Measurements from ENCODE around the gene SERPINI1. TPM values are rescaled to one million over a fixed set of nuclear protein-coding genes. Genes with fewer than 3 reads are reported as not detected.
A peak's percentile ranks its signal among the peaks of the same experiment; 100 is the strongest.

SERPINI1 gene
- total RNA-seq, 1 donor from 2014 or later = 4.8 TPM

DNA sequence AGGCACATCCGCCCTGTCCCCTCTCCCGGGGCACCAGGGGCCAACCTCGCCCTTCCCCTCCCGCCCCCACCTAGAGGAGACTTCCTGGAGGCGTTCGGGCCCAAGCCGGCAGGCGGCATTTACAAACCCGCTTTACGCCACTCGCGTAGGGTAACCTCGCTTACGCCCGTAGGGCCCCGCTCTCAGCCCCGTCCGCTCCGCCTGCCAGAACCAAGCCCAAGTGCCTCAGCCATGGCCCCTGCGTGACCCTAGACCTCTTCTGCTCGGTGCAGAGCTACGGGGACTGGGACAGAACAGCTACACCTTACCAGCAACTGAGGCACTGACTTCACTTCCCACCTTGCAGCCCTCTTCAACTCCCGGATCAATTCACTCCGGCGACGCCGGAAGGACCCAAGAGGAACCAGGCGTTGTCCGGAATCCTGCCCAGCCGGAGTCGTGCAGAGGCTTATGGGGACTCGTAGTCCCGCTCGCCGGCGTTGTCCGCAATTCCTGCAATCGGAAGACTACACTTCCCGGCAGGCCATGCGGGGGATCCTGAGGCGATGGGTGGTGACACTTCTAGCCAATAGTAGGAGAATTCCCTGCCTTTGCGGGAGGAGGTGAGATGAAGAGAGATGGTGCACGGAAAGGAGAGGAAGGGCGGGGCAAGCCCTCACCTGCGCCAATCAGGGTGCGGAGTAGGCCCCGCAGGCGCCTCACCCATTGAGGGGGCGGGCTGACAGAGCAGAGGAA is 856 bp upstream of the SERPINI1 start, which contains the start of gene PDCD10:
Gene PDCD10 (minus strand): TSS at position 395 of the 735 bp plus-strand sequence. CDS start 14,735 bp downstream, outside the sequence.
- DNase-seq (ENCODE audit: low read depth) = peak; percentile 98

DNA sequence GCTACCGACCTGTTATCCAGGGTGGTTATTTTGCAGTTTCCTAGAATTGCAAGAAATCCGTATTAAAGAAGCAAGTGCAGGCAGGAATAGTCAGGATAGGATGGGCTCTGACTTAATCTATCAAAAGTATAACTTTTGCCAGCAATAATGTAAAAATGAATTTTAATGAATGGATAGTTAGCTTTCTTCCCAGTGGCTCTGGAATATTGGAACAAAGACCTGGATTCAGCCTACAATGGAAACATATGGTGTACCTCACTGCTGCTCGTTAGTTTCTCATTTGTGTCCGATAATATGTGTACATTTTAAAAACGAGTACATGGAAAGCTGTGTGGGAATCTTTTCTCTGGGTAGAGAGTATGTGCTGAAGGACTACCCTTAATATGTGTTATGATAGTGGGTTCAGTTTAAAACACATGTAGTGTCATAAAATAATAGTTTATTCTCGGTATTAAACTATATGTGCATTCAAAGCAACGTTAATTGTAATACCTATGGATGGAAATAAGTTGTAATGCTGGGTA is 805 bp downstream of the SERPINI1 start:
- DNase-seq (ENCODE audit: low read depth) = no peak

DNA sequence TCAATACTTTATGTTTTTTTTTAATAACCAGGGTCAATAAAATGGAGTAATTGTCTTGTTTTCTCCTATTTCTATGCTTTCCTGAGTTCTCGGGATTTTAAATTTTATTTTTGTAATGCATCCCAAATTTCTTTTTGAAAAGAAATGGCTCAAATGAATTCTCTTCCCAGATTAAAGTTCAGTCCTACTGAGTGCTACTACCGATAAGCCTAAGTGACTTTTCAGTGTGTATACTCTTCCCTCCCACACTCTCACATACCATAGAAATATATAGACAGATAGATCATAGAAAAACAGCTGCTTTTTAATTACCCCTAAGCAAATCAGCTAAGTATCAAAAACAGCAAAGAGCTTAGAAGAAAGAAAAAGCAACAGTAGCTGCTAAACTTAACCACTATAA is 1.5 kb downstream of the SERPINI1 start:
- no peak for DNase-seq (ENCODE audit: low read depth)

DNA sequence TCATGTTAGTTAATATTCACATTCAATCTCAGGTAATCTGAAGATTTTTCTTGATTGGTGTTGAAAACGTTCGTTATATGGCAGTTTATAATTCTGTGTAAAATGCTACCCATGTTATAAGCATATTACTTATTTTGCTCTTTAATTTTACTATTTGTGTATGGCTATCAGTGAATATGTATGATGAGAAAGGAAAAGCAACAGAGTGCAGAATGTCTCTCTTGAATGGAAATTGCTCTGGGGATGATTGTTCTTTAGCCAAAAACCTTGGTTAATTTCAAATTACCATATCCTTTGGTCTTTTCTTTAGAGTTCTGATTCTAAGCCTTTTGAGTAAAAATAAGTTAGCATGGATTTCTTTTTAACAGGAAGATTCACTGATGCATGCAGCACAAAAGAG is 2.5 kb downstream of the SERPINI1 start:
- no peak for DNase-seq (ENCODE audit: low read depth)

DNA sequence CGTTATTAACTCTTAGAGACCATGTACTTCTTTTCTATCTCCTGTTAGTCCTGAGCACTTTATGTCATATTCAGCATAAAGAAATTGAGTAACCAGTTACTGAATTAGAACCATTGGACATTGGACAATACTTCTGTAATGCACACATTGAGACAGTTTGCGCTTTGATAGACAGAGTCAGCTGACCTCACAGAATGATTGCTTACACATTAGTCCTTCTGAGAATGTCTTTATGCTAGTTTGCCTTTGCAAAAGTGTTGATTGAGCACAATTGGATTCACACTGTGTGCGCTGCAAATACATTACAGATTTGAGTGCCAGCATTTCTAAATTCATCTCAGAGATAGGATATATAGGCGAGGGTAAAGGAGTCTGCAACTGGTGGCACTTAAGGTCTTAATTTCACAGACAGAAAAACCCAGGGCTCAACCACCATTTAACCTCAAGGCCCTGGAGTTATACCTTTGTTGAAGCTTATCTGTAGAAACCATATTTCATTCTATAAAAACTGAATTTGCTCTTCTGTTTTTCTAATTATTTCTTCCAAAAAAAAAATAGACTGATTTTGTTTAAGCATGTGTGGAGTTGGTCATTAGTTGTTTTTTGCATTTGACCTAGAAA is 3.8 kb downstream of the SERPINI1 start:
- no peak for DNase-seq (ENCODE audit: low read depth)

- peak; percentile 41 for DNase-seq (ENCODE audit: low read depth)
These were observed 5.6 kb downstream of the SERPINI1 start for GRCh38 chr3:167740961-167741587.

GRCh38 chr3:167742338-167742737 is 6.8 kb downstream of the SERPINI1 start:
- no peak for DNase-seq (ENCODE audit: low read depth)

GRCh38 chr3:167743799-167744198 is 8.3 kb downstream of the SERPINI1 start:
- DNase-seq (ENCODE audit: low read depth) = no peak

- DNase-seq (ENCODE audit: low read depth) = no peak
These were observed 13.7 kb downstream of the SERPINI1 start for GRCh38 chr3:167749209-167749608.

DNA sequence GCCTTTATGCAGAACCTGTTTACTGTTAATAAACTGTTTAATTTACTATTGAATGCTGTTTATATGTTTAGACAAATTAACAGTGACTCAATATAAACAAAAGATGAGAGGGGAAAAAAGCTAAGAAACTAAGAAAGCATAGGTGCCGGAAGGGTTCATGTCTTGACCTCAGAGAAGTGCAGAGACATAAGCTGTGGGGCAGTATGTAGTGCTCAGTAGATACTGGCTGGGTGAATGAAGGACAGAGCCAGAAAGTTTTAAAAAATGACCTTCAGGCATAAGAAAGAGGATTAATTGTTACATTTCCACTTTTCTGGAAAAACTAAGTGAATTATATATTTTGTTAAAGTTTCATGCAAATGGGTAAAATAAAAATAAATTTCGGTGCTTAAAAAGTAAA is 14.2 kb downstream of the SERPINI1 start:
- DNase-seq (ENCODE audit: low read depth) = no peak

GRCh38 chr3:167750272-167750971 is 14.9 kb downstream of the SERPINI1 start:
- DNase-seq (ENCODE audit: low read depth) = no peak

GRCh38 chr3:167754049-167754448 is 18.5 kb downstream of the SERPINI1 start:
- DNase-seq (ENCODE audit: low read depth) = no peak

DNA sequence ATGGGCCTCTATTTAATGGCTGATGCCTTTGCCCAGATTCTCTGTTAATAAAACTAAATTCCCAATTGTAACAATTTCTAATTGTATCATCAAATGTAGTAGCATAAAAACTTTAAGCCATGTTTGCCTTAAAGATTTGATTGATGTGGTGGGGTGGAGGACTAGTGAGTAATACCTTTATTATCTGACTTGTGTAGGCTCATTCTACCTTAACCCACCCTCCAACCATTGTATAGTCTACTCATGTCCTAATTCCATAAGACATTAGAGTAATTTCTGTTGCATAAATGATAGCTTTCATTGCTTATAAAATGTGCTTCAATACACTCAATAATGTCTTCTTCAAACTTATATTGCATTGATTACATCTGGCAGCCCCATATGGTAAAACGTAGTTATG is 25.8 kb downstream of the SERPINI1 start:
- DNase-seq (ENCODE audit: low read depth) = no peak

DNA sequence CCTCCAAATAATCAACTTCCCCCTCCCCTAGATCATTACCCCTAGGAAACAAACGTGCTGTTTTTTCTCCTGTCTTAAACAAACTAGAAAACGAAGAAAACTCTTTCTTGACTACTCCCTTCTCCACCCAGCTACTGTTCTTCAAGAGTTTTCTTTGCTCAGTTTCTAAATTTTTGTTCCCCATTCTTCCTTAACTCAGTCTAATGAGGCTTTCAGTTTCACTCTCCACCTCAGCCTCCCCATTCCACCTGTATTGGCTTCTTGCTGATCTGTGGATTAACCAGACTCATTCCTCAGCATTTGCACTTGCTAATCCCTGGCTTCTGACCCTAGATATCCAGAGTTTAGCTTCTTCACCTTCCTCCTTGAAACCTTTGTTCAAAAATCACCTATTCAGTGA is 26.8 kb downstream of the SERPINI1 start:
- no peak for DNase-seq (ENCODE audit: low read depth)

- DNase-seq (ENCODE audit: low read depth) = no peak
These were observed 37.5 kb downstream of the SERPINI1 start for GRCh38 chr3:167772992-167773391.

DNA sequence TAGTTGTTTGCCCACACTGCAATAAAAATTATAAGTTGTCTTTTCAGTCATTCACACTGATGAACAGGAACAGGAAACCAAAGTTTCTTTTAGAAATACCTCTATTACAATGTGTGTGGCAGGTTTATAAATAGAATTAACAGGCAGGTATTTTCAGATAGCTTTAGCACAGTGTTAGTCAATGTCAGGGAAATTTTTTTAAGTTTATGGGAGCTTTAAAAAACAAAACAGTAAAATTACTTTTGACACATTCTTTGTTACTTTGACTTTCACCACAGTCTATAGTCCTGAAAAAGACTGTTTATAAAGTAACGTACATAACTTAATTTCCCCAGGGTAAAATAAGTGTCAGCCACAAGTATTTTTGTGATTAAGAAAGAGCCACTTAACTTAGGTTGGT is 38.1 kb downstream of the SERPINI1 start:
- DNase-seq (ENCODE audit: low read depth) = no peak

- no peak for DNase-seq (ENCODE audit: low read depth)
These were observed 40.7 kb downstream of the SERPINI1 start for GRCh38 chr3:167776066-167776685.

DNA sequence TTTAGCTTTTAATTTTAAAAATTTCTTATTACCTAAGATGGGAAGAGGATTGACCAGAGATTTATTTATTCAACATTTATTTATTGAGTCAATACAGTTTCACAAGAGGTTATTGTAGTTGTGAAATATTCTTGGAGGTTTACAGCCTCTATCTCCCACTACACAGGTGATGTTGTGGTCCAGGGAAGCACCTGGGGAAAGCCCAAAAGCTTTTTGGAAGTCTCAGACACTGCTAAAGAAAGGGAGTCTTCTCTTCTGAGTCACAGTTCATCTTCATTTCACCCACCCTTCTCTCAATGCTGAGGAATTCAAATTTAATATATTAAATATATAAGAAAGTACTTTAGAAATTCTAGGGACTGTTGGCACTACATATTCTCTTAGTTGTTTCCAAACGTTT is 41.8 kb downstream of the SERPINI1 start:
- no peak for DNase-seq (ENCODE audit: low read depth)

DNA sequence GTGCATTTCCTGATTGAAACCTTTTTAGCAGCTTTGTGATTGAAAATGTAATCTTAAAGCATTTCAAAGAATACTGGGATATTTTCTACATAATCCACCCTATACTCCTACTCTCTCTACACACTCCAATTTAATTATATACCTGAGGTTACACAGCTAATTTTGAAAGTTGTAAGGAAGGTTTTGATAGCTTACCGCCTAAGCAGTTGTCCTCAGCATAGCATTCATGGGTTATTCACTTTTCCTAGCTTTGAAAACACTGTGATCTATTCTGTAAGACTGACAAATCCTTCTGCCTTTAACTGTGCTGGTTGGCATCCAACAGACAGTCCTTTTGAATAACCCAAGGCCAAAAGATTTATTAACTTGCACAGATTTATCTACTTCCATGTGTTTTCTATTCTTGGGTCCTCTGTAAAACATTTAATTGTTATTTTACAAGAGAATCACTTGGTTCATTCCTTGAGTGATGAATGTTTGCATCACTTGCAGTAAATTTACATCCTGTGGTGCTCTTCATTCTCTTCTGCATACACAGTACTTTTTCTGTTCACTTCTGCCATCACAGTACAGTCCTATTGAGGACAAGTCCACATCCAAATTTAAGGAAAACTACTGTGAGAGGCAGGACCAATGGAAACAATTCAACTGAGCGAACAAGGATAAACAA is 44.8 kb downstream of the SERPINI1 start:
- no peak for DNase-seq (ENCODE audit: low read depth)

DNA sequence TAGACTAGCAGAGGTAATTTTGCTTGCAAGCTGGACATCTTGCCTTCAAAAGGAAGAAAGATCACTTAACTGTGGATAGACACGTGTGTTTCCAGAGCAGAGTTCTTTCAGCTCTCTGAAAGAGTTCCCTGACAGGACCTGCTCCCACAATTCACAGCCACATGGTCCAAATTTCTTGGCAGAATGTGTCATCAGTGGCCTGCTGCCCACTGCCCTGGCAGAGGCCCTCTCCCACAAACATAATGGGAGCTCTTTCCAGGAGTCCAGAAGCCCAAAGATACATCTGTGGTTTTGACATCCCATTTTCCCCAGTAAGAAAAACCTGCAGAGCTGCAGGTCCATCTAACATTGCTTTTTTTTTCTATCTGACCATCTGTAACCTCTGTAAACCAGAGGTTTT is 48.3 kb downstream of the SERPINI1 start:
- DNase-seq (ENCODE audit: low read depth) = no peak

DNA sequence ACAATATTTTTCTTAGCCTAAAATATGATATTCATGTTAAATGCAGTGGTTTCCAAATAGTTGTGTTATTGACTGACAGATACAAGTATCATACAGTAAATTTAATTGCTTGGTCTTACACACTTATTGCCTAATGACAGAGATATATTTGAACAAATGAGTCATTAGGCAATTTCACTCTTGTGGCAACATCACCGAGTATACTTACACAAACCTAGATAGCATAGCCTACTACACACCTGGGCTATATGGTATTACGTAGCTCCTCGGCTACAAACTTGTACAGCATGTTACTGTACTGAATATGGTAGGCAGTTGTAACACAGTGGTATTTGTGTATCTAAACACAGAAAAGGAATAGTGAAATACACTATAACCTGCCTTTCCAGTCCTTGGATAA is 50.3 kb downstream of the SERPINI1 start:
- no peak for DNase-seq (ENCODE audit: low read depth)
